ENCODE data around the gene SETD3. TPM values are rescaled to one million over a fixed set of nuclear protein-coding genes. Genes with fewer than 3 reads are reported as not detected.

SETD3 gene
- total and polyA plus RNA-seq, 2 experiments from 2014 or later: 43.3 to 54.6 TPM

DNA sequence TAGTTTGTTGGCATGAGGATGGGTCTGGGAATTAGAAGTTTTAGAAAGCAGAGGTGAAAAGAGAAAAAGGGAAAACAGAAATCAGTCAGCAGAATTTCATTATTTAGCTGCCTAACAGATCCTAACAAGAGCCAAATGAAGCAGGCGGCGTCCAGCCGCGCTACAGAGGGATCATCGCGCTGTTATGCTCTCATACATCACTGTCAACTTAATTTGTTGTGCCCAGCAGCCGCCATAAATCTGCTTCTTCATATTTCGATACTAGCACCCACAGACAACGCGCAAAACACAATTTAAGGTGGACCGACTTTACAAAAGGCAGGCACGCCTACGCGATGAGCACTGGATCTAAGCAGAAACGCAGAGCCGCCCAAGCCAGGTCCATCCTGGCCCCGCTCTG is 66.7 kb downstream of the SETD3 start:
- Histone ChIP-seq H3K27ac (no peak overlapping the region), H3K27me3 (replicated peaks; ENCODE audit: insufficient read depth) (no peaks in the 10 kb centered on the region), H3K4me1 (ENCODE audit: insufficient read depth) (peaks cover 16% of the 10 kb centered on the region; the same call in 1 of the 2 replicates), H3K9me2 (ENCODE audit: insufficient read depth) (no peaks in the 10 kb centered on the region), H4K20me1 (ENCODE audit: insufficient read depth) (no peaks in the 10 kb centered on the region), H3K9me3 (ENCODE audit: low read depth) (no peaks in the 10 kb centered on the region), H3K36me3 (ENCODE audit: low read depth) (peaks cover 9% of the 10 kb centered on the region), H3K79me2 (ENCODE audit: insufficient read depth) (peaks cover 3% of the 10 kb centered on the region; the same call in 1 of the 2 replicates), H3K4me3 (no peak overlapping the region), H3K4me2 (ENCODE audit: unreplicated experiment) (no peak overlapping the region), H3F3A (ENCODE audit: insufficient read depth) (peaks cover 20% of the 10 kb centered on the region), H2AFZ (no peak overlapping the region), H3K9ac (no peak overlapping the region)
- DNase-seq: no peak
- in situ Hi-C loops (cut with MboI): no loop called here
- 88 to 89% methylated on average over 17 of the region's 17 CpGs for WGBS, 2 experiments (ENCODE audit: low coverage in 1 of 2, low lambda C conversion rate in 2 of 2, missing lambda C conversion rate in 2 of 2)
- TF ChIP-seq EZH2 (IDR thresholded peaks at IDR 0.05; ENCODE audit: insufficient read depth, poor library complexity, severe bottlenecking): no peak
- TF ChIP-seq EZH2phosphoT487 (IDR thresholded peaks at IDR 0.05; ENCODE audit: insufficient read depth, low read depth): no peak

DNA sequence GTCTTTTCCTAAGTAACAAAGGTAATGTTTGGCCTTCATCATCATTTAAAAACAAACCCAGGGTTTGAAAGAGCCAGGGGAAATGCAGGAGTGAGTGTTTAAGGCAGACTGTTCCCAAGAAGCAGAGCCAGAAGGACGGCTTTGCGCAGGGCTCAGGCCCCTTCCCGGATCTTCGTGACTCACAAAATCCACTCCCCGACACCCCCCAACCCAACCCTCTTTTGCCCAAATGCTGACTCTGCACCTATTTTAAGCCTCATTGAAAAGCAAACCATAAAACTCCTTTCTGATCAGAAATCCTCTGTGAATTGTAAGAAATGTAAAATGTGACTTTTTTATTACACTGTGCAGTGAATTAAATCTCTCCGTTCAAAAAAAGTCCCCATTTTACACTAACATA is 67.5 kb downstream of the SETD3 start:
- Histone ChIP-seq H3K4me3 (no peak overlapping the region), H3K9me2 (ENCODE audit: insufficient read depth) (no peaks in the 10 kb centered on the region), H3K36me3 (ENCODE audit: low read depth) (peaks cover 9% of the 10 kb centered on the region), H3K4me2 (ENCODE audit: unreplicated experiment) (no peak overlapping the region), H2AFZ (no peak overlapping the region), H3K27ac (no peak overlapping the region), H3K27me3 (replicated peaks; ENCODE audit: insufficient read depth) (no peaks in the 10 kb centered on the region), H3K79me2 (ENCODE audit: insufficient read depth) (peaks cover 3% of the 10 kb centered on the region; the same call in 1 of the 2 replicates), H3K4me1 (ENCODE audit: insufficient read depth) (peaks cover 16% of the 10 kb centered on the region; the same call in 1 of the 2 replicates), H4K20me1 (ENCODE audit: insufficient read depth) (no peaks in the 10 kb centered on the region), H3K9ac (no peak overlapping the region), H3F3A (ENCODE audit: insufficient read depth) (peaks cover 20% of the 10 kb centered on the region), H3K9me3 (ENCODE audit: low read depth) (no peaks in the 10 kb centered on the region)
- DNase-seq: no peak
- in situ Hi-C loops (cut with MboI): no loop called here
- WGBS, 2 experiments (ENCODE audit: low coverage in 1 of 2, low lambda C conversion rate in 2 of 2, missing lambda C conversion rate in 2 of 2): 91% methylated on average over 6 of the region's 6 CpGs
- TF ChIP-seq EZH2phosphoT487 (IDR thresholded peaks at IDR 0.05; ENCODE audit: insufficient read depth, low read depth) (no peak), EZH2 (IDR thresholded peaks at IDR 0.05; ENCODE audit: insufficient read depth, poor library complexity, severe bottlenecking) (no peak)

DNA sequence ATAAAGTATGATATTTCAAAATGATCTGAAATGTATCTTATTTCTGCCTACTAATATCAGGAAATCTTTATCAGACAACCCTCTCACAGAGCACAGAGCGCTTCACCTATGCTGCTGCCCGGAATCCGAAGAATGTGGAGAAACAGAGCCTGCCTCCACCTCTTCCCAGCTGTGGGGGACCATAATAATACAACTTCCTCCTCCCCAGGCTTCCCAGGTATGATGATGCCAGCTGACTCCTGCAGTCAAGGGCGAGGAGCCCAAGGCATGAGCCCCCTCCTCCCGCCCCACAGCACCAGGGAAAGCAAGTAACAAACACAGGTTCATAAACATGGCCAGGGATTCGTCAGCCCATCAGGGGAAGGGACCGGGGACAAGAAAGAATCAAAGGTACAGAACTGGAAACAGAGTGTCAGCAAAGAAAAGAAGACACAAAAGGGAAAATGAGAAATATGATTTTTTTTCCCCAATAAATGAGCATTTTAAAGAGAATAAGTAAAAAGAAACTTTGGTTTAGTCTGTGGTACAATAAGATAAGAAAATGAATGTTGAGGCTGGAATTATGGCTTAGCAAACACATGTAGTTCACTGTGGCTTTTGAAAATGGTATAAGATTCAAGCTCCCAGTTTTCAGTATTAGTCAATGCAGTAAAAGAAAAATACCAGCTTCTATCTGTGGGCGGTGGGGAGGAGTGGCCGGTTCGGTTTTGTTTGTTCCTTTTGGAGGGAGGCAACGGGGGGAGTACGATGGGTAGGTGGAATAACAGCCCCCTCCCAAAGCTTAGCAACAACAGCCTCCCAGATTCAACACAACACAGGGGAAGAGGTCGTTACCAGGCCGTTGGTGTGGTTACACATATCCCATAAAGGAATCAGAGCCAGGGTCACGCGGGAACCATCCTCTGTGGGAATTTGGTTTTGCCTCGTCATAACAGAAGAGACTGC is 68.3 kb downstream of the SETD3 start:
- Histone ChIP-seq H4K20me1 (ENCODE audit: insufficient read depth) (no peaks in the 10 kb centered on the region), H3K4me2 (ENCODE audit: unreplicated experiment) (no peak overlapping the region), H2AFZ (no peak overlapping the region), H3K79me2 (ENCODE audit: insufficient read depth) (no peaks in the 10 kb centered on the region), H3K36me3 (ENCODE audit: low read depth) (peaks cover 9% of the 10 kb centered on the region), H3K27me3 (replicated peaks; ENCODE audit: insufficient read depth) (no peaks in the 10 kb centered on the region), H3K27ac (no peak overlapping the region), H3K4me1 (ENCODE audit: insufficient read depth) (peaks cover 16% of the 10 kb centered on the region; the same call in 1 of the 2 replicates), H3K9me3 (ENCODE audit: low read depth) (no peaks in the 10 kb centered on the region), H3K9ac (no peak overlapping the region), H3K4me3 (no peak overlapping the region), H3K9me2 (ENCODE audit: insufficient read depth) (no peaks in the 10 kb centered on the region), H3F3A (ENCODE audit: insufficient read depth) (peaks cover 20% of the 10 kb centered on the region)
- DNase-seq: no peak
- in situ Hi-C loops (cut with MboI): no loop called here
- TF ChIP-seq EZH2phosphoT487 (IDR thresholded peaks at IDR 0.05; ENCODE audit: insufficient read depth, low read depth): no peak
- 85 to 91% methylated on average over 17 of the region's 17 CpGs for WGBS, 2 experiments (ENCODE audit: low coverage in 1 of 2, low lambda C conversion rate in 2 of 2, missing lambda C conversion rate in 2 of 2)

DNA sequence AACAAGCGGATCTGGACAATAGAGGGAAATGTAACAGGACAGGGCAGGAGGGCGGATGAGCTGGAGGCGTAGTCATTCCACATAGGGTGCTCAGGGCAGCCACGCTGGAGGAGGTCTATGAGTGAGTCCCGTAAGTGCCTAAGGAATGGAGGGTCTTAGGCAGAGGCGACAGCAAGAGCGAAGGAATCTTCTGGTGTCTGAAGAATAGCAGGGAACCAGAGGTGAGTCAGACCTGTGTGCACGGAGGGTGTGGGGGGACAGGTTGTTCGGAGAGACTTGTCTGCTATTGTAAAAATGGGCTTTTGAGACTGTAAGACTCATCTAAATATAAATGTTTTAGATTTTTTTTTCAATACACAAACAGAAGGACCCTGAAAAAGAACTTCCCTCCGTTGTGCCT is 70.6 kb downstream of the SETD3 start:
- no peaks in the 10 kb centered on the region for H3K9me3 ChIP-seq (ENCODE audit: low read depth)
- H3K4me3 ChIP-seq: no peak overlapping the region
- DNase-seq: no peak
- no peaks in the 10 kb centered on the region for H4K20me1 ChIP-seq (ENCODE audit: insufficient read depth)
- in situ Hi-C loops (cut with MboI): no loop called here
- no peaks in the 10 kb centered on the region for H3K27me3 ChIP-seq (replicated peaks; ENCODE audit: insufficient read depth)
- no peaks in the 10 kb centered on the region for H3K9me2 ChIP-seq (ENCODE audit: insufficient read depth)
- no peak for TF ChIP-seq EZH2 (IDR thresholded peaks at IDR 0.05; ENCODE audit: insufficient read depth, poor library complexity, severe bottlenecking)
- no peak for TF ChIP-seq EZH2phosphoT487 (IDR thresholded peaks at IDR 0.05; ENCODE audit: insufficient read depth, low read depth)
- H3K79me2 ChIP-seq (ENCODE audit: insufficient read depth): no peaks in the 10 kb centered on the region
- H3K36me3 ChIP-seq (ENCODE audit: low read depth): peaks cover 15% of the 10 kb centered on the region
- H3K27ac ChIP-seq: no peak overlapping the region
- peaks cover 3% of the 10 kb centered on the region; the same call in 1 of the 2 replicates for H3F3A ChIP-seq (ENCODE audit: insufficient read depth)
- WGBS, 2 experiments (ENCODE audit: low coverage in 1 of 2, low lambda C conversion rate in 2 of 2, missing lambda C conversion rate in 2 of 2): 95 to 98% methylated on average over 10 of the region's 10 CpGs
- no peak overlapping the region for H2AFZ ChIP-seq
- H3K4me1 ChIP-seq (ENCODE audit: insufficient read depth): peaks cover 4% of the 10 kb centered on the region; the same call in 1 of the 2 replicates
- H3K4me2 ChIP-seq (ENCODE audit: unreplicated experiment): no peak overlapping the region
- no peak overlapping the region for H3K9ac ChIP-seq

Data from GM23248 (cell line).